GM06990 (cell line): ENCODE measurements around the gene JTB.
"Not testable (repeated sequence)": the region's sequence is repeated elsewhere in the genome, so short reads cannot be mapped to it uniquely, and the experiment has no call there.

Source experiments
- DNase-seq: peaks from one replicate; pipeline ENCODE4 v3.0.0-alpha.2; 2011; ENCODE audit not compliant: insufficient read length; ENCODE audit errors: extremely low read depth
- H3K27me3 ChIP-seq: replicated peaks from 2 replicates; pipeline ENCODE4 v1.6.0; 2011; ENCODE audit warnings: low read length; ENCODE audit not compliant: control insufficient read depth, insufficient read depth
- H3K36me3 ChIP-seq: 2 replicates; pipeline ENCODE4 v1.5.1; 2011; ENCODE audit warnings: low read length; ENCODE audit not compliant: control insufficient read depth, insufficient read depth
- H3K4me3 ChIP-seq: replicated peaks from 2 replicates; pipeline ENCODE4 v1.5.1; 2011; ENCODE audit warnings: low read depth, mild to moderate bottlenecking, control low read depth, low read length
- TF ChIP-seq, protein P1 (sequence below): IDR thresholded peaks from 2 replicates; pipeline ENCODE4 v1.5.1; 2011; ENCODE audit warnings: low read length, control low read depth, mild to moderate bottlenecking, inconsistent platforms; ENCODE audit not compliant: insufficient read depth, poor library complexity, severe bottlenecking

The JTB gene

GRCh38 chr1:153984123-153984894 is 6.8 kb upstream of the JTB start:
- no peaks in the 10 kb centered on the region for H3K27me3 ChIP-seq
- H3K36me3 ChIP-seq = no peaks in the 10 kb centered on the region; the same call in 1 of the 2 replicates
- H3K4me3 ChIP-seq = no peak overlapping the region
- no peak for DNase-seq
- TF ChIP-seq, protein P1, sequence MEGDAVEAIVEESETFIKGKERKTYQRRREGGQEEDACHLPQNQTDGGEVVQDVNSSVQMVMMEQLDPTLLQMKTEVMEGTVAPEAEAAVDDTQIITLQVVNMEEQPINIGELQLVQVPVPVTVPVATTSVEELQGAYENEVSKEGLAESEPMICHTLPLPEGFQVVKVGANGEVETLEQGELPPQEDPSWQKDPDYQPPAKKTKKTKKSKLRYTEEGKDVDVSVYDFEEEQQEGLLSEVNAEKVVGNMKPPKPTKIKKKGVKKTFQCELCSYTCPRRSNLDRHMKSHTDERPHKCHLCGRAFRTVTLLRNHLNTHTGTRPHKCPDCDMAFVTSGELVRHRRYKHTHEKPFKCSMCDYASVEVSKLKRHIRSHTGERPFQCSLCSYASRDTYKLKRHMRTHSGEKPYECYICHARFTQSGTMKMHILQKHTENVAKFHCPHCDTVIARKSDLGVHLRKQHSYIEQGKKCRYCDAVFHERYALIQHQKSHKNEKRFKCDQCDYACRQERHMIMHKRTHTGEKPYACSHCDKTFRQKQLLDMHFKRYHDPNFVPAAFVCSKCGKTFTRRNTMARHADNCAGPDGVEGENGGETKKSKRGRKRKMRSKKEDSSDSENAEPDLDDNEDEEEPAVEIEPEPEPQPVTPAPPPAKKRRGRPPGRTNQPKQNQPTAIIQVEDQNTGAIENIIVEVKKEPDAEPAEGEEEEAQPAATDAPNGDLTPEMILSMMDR = no peak

- not testable (repeated sequence) for DNase-seq, H3K36me3 ChIP-seq, H3K27me3 ChIP-seq, H3K4me3 ChIP-seq
Measured at GRCh38 chr1:153981735-153982134, 4.3 kb upstream of the JTB start.

- H3K27me3 ChIP-seq, H3K4me3 ChIP-seq, DNase-seq: not testable (repeated sequence)
- peaks cover 11% of the 10 kb centered on the region for H3K36me3 ChIP-seq
Measured at GRCh38 chr1:153979091-153979490, 1.6 kb upstream of the JTB start.

DNA sequence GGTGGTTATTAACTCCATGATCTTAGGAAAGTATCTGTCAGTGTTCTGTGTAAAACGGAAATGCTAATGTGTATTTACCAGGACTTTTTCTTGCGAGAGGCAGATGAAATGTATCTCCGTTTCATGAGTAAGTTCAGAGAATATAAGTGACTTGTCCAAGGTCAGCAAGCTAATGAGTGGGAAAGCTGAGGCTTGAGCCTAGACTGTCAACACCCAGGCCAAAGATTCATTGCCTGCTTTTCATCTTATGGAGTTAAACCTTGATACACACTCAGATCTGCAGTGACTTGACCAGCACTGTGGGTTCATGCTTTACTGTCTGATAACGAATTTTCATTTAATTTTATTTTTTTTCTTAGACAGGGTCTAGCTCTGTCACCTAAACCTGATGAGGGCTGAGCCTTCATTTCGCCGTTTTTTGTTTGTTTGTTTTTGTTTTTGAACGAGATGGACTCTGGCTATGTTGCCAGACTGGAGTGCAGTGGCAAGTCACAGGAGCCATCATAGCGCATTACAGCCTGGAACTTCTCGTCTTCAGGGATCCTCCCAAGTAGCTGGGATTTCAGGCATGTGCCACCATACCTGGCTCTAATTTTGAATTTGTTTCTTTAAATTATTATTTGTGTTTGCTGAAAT is 918 bp upstream of the JTB start:
- Histone ChIP-seq H3K27me3 (no peaks in the 10 kb centered on the region), H3K36me3 (peaks cover 18% of the 10 kb centered on the region), H3K4me3 (peak overlapping the region; percentile 97)
- DNase-seq = no peak
- TF ChIP-seq, protein P1 = no peak

- Histone ChIP-seq H3K36me3 (peaks cover 24% of the 10 kb centered on the region), H3K27me3 (no peaks in the 10 kb centered on the region)
Measured at GRCh38 chr1:153976819-153977249, 640 bp downstream of the JTB start.

DNA sequence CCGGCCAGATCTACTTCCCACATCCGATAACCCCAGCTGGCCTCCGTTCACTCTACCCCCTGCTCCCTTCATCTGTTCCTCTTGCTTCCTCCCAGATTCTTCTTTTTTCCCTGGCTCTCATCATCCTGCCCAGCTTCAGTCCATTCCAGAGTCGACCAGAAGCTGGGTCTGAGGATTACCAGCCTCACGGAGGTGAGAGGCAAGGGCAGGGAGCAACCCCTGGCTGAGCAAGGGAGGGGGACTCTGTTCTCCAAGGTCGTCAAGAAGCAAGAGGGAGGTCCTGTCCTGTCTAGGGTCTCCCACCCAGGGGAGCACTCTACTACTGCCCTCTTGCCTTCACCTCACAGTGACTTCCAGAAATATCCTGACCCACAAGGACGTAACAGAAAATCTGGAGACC is 3.9 kb downstream of the JTB start:
- peaks cover 24% of the 10 kb centered on the region for H3K36me3 ChIP-seq
- TF ChIP-seq, protein P1 = no peak
- H3K4me3 ChIP-seq = no peak overlapping the region

More at GRCh38 chr1:153976819-153977249, 640 bp downstream of the JTB start:
- TF ChIP-seq, protein P1 = no peak
- no peak for DNase-seq
- peak overlapping the region; percentile 97 for H3K4me3 ChIP-seq

GRCh38 chr1:153973071-153973470 is 4.4 kb downstream of the JTB start:
- H3K36me3 ChIP-seq = peaks cover 24% of the 10 kb centered on the region
- no peaks in the 10 kb centered on the region for H3K27me3 ChIP-seq
- TF ChIP-seq, protein P1 = no peak
- no peak for DNase-seq
- H3K4me3 ChIP-seq = no peak overlapping the region

More for the DNA sequence above, 3.9 kb downstream of the JTB start:
- no peaks in the 10 kb centered on the region for H3K27me3 ChIP-seq
- DNase-seq = no peak
